Measurements from ENCODE around the gene SERPINF2.

- TF ChIP-seq MAX (IDR thresholded peaks at IDR 0.05; ENCODE audit: low read depth): no peak
- no peak for TF ChIP-seq CTCF (IDR thresholded peaks at IDR 0.05)
- TF ChIP-seq SMC3 (IDR thresholded peaks at IDR 0.05; ENCODE audit: low read depth, low read length): no peak
- no peak for TF ChIP-seq SIN3A (IDR thresholded peaks at IDR 0.05; ENCODE audit: borderline replicate concordance, low read depth, low read length)
- TF ChIP-seq FOXJ3 (CRISPR knock-in tag; IDR thresholded peaks at IDR 0.05): no peak
- no peak for TF ChIP-seq RFX5 (IDR thresholded peaks at IDR 0.05; ENCODE audit: low read length)
- TF ChIP-seq EZH2phosphoT487 (IDR thresholded peaks at IDR 0.05; ENCODE audit: borderline replicate concordance, low read depth): no peak
- no peak for TF ChIP-seq YY1 (IDR thresholded peaks at IDR 0.05; ENCODE audit: low read depth)
- TF ChIP-seq RAD21 (IDR thresholded peaks at IDR 0.05; ENCODE audit: low read length): no peak
- no peak for TF ChIP-seq FOSL2 (IDR thresholded peaks at IDR 0.05; ENCODE audit: borderline replicate concordance, low read depth)
- TF ChIP-seq REST (IDR thresholded peaks at IDR 0.05; ENCODE audit: low read depth, low read length): no peak
These were observed at the start of gene SERPINF2 for GRCh38 chr17:1742371-1743087.
